B cell (primary cell): ENCODE results near the gene KCNH8. TPM values are rescaled to one million over a fixed set of nuclear protein-coding genes. Genes with fewer than 3 reads are reported as not detected.

Source experiments
- ATAC-seq: fragments of 200-7000 bp; cut with Tn5 transposase; one replicate; pipeline ENCODE4 v1.10.0; 2021; ENCODE audit warnings: low read depth, mild to moderate bottlenecking, moderate number of reproducible peaks, moderate library complexity
- CTCF ChIA-PET: fragments of 350-600 bp; sonication (Branson Sonifier 250); formaldehyde crosslinking; loops from one replicate; lab custom pipeline; 2021; ENCODE audit warnings: antibody characterized with exemption, inconsistent platforms; lab: Charles Lee
- POLR2A ChIA-PET: fragments of 350-600 bp; sonication (Branson Sonifier 250); formaldehyde crosslinking; loops from one replicate; lab custom pipeline; 2021; ENCODE audit warnings: antibody characterized with exemption; lab: Charles Lee
- DNase-seq: peaks from one replicate; pipeline ENCODE4 v3.0.0; 2013
- H2AFZ ChIP-seq: 2 replicates; pipeline ENCODE4 v1.6.1; 2012; ENCODE audit warnings: mild to moderate bottlenecking, low read depth, low read length; ENCODE audit not compliant: insufficient read depth, poor library complexity, severe bottlenecking
- H3K27ac ChIP-seq, 2 donors: 1 replicate in 1 of 2; 2 replicates in 1 of 2; pipeline ENCODE4 v1.5.1; 2012 to 2013; ENCODE audit warnings: low read length in 2 of 2, mild to moderate bottlenecking in 2 of 2, moderate library complexity in 1 of 2
- H3K27me3 ChIP-seq, 4 experiments: fragments of 200-600 bp in 1 of 4; sonication (generic) in 1 of 4; replicated peaks in 1 of 4; 1 replicate in 2 of 4; 2 replicates in 2 of 4; pipeline versions ENCODE4 v1.6.1 to v1.7.0; 2013 to 2016; ENCODE audit warnings: low read length in 3 of 4, mild to moderate bottlenecking in 2 of 4, mixed read lengths in 1 of 4, moderate library complexity in 1 of 4; ENCODE audit not compliant: insufficient read depth in 4 of 4, control insufficient read depth in 3 of 4; ENCODE audit errors: control extremely low read depth in 1 of 4
- H3K36me3 ChIP-seq, 2 experiments: replicated peaks in 1 of 2; 1 replicate in 1 of 2; 2 replicates in 1 of 2; pipeline versions ENCODE4 v1.6.1 to v1.7.1; 2013; ENCODE audit warnings: low read length in 1 of 2; ENCODE audit not compliant: insufficient read depth in 2 of 2, control insufficient read depth in 1 of 2; ENCODE audit errors: control extremely low read depth in 1 of 2, extremely low read depth in 1 of 2
- H3K4me1 ChIP-seq, 2 donors: fragments of 200-600 bp in 1 of 2; sonication (generic) in 1 of 2; 1 replicate in 1 of 2; 2 replicates in 1 of 2; pipeline versions ENCODE4 v1.5.1 to v1.6.1; 2013 to 2017; ENCODE audit warnings: low read length in 2 of 2; ENCODE audit not compliant: control insufficient read depth in 2 of 2, insufficient read depth in 2 of 2
- H3K4me2 ChIP-seq: replicated peaks from 2 replicates; pipeline ENCODE3; 2012; ENCODE audit warnings: mild to moderate bottlenecking, low read depth, low read length; ENCODE audit not compliant: poor library complexity, severe bottlenecking
- H3K4me3 ChIP-seq, 5 experiments: fragments of 200-600 bp in 1 of 5; sonication (generic) in 1 of 5; 1 replicate in 3 of 5; 2 replicates in 2 of 5; pipeline versions ENCODE4 v1.5.1 to v1.7.0; 2011 to 2016; ENCODE audit warnings: low read length in 4 of 5, mild to moderate bottlenecking in 4 of 5, low read depth in 2 of 5, control low read depth in 1 of 5, moderate library complexity in 1 of 5; ENCODE audit not compliant: insufficient read depth in 1 of 5; ENCODE audit errors: control extremely low read depth in 1 of 5, extremely low read depth in 1 of 5
- H3K79me2 ChIP-seq: fragments of 200-600 bp; sonication (generic); one replicate; pipeline ENCODE4 v1.6.0; 2016; ENCODE audit warnings: low read length; ENCODE audit not compliant: control insufficient read depth, insufficient read depth
- H3K9ac ChIP-seq: fragments of 200-600 bp; sonication (generic); 2 replicates; pipeline ENCODE4 v1.6.1; 2017; ENCODE audit warnings: mild to moderate bottlenecking, low read length, moderate library complexity
- H3K9me3 ChIP-seq, 3 donors: one replicate each; pipeline versions ENCODE4 v1.6.1 to v1.7.1; 2013; ENCODE audit warnings: low read length in 2 of 3; ENCODE audit not compliant: control insufficient read depth in 2 of 3, insufficient read depth in 1 of 3; ENCODE audit errors: control extremely low read depth in 1 of 3
- H4K20me1 ChIP-seq: 2 replicates; pipeline ENCODE4 v1.6.0; 2012; ENCODE audit warnings: mild to moderate bottlenecking, low read length; ENCODE audit not compliant: insufficient read depth, control insufficient read depth, poor library complexity, severe bottlenecking
- H3K27ac Mint-ChIP-seq: one replicate; pipeline ENCODE4 v1.8.0; 2021; ENCODE audit warnings: mixed read lengths
- H3K27me3 Mint-ChIP-seq: one replicate; pipeline ENCODE4 v1.8.0; 2021; ENCODE audit warnings: mixed read lengths
- H3K4me1 Mint-ChIP-seq: one replicate; pipeline ENCODE4 v1.8.0; 2021; ENCODE audit warnings: mixed read lengths
- H3K4me3 Mint-ChIP-seq: one replicate; pipeline ENCODE4 v1.8.0; 2021; ENCODE audit warnings: mixed read lengths
- H3K9me3 Mint-ChIP-seq: one replicate; pipeline ENCODE4 v1.8.0; 2022; ENCODE audit warnings: mixed read lengths; ENCODE audit not compliant: insufficient read depth
- CTCF ChIP-seq: fragments of 200-600 bp; IDR thresholded peaks from one replicate; pipeline ENCODE4 v1.8.0; 2022; ENCODE audit warnings: antibody characterized with exemption, mild to moderate bottlenecking
- EZH2 ChIP-seq: IDR thresholded peaks from 2 replicates; pipeline ENCODE4 v1.6.1; 2012; ENCODE audit warnings: borderline replicate concordance, low read depth, mild to moderate bottlenecking, moderate library complexity, low read length; ENCODE audit not compliant: insufficient read depth, poor library complexity, severe bottlenecking
- WGBS: methylation state at CpG from one replicate; pipeline ENCODE4 v1.1.5; 2013; ENCODE audit warnings: missing lambda C conversion rate; ENCODE audit not compliant: insufficient coverage; 5-methylcytosine and 5-hydroxymethylcytosine counted together
- intact Hi-C: fragments of 100-400 bp; cut with micrococcal nuclease; formaldehyde crosslinking; loops from one replicate; pipeline ENCODE4 v1.10.0; 2022
- polyA plus RNA-seq: library from polyadenylated mRNA; depleted of rRNA; stranded (reverse); fragments of >200 nt; gene quantifications from 2 replicates; pipeline ENCODE4 v1.2.3, GENCODE V29; 2012
- total RNA-seq, 2 donors: library from RNA; stranded (reverse); fragments of 120-200 nt in 1 of 2; gene quantifications; 1 replicate in 1 of 2; 2 replicates in 1 of 2; pipeline versions ENCODE4 v1.2.3 to v1.2.4, GENCODE V29; 2013 to 2022

KCNH8 gene
- total and polyA plus RNA-seq, 2 donors (not counting 1 experiment from before 2014, with no cell fraction given) = 4.0 to 12.7 TPM

DNA sequence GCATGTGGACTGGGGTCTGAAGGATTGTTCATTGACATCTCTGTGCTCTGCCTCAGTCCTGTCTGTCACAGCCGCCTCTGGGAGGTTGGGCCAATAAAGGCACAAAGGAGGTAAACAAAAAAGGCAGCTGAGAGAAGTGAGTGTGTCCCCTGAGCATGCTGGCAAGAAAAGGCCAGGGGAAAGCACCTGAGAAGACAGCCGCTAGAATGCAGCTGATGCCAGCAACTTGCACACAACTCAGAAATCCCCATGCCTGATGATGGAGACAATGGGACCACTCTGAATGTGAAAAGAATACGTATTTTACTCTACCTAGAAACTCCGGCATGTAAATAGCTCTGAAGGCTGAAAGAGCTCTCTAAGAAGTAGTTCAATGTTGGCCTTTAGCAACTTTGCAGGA lies 118.7 kb downstream of the KCNH8 start:
- Histone ChIP-seq H3K4me1 (peaks cover under 1 to 9% of the 10 kb centered on the region in 2 donors), H3K4me2 (no peak overlapping the region), H3K27me3 (no peaks in the 10 kb centered on the region), H2AFZ (no peak overlapping the region), H3K27ac (no peak overlapping the region), H3K4me3 (no peak overlapping the region), H3K9me3 (no peaks in the 10 kb centered on the region), H3K79me2 (no peaks in the 10 kb centered on the region), H4K20me1 (no peaks in the 10 kb centered on the region), H3K9ac (no peak overlapping the region), H3K36me3 (no peaks in the 10 kb centered on the region)
- WGBS = 67% methylated on average over 2 of the region's 4 CpGs
- H3K27me3 Mint-ChIP-seq = no peaks in the 10 kb centered on the region
- ATAC-seq = no peak
- TF ChIP-seq EZH2 = no peak
- no peak for TF ChIP-seq CTCF
- H3K4me3 Mint-ChIP-seq = no peak overlapping the region
- H3K4me1 Mint-ChIP-seq = peaks cover 20% of the 10 kb centered on the region
- POLR2A ChIA-PET = no interaction called here
- intact Hi-C loops = no loop called here
- CTCF ChIA-PET = no interaction called here
- H3K27ac Mint-ChIP-seq = no peak overlapping the region
- DNase-seq = no peak
- H3K9me3 Mint-ChIP-seq = no peaks in the 10 kb centered on the region

DNA sequence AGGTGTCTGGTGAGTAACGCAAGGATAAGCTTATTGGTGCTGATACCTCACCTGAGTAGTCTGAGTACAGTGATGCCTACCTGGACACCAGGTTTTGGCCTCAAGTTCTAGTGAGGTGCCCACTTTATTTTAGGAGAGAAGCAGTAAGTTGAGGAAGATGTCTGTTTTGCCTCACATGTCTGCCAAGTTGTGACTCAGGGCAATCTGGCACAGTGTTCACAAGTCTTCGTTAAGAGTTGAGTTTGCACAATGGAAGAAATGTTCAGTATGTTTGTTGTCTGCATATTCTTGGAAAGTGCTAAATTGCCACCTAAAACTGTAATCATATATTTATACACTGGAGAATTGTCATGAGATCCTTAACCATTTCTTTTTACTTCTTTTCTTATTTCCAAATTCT lies 122.2 kb downstream of the KCNH8 start:
- TF ChIP-seq CTCF (no peak), EZH2 (no peak)
- no peak overlapping the region for H3K27ac ChIP-seq
- no peaks in the 10 kb centered on the region for H3K79me2 ChIP-seq
- no peak for ATAC-seq
- H4K20me1 ChIP-seq = no peaks in the 10 kb centered on the region
- H3K9me3 Mint-ChIP-seq = no peaks in the 10 kb centered on the region
- no peak for DNase-seq
- H3K4me2 ChIP-seq = no peak overlapping the region
- no peak overlapping the region for H3K27ac Mint-ChIP-seq
- no peak overlapping the region for H3K9ac ChIP-seq
- CTCF ChIA-PET = no interaction called here
- H3K27me3 Mint-ChIP-seq = no peaks in the 10 kb centered on the region
- no peak overlapping the region for H2AFZ ChIP-seq
- H3K4me3 ChIP-seq = no peak overlapping the region
- intact Hi-C loops = no loop called here
- 100% methylated on average over 1 of the region's 2 CpGs for WGBS
- POLR2A ChIA-PET = no interaction called here
- H3K36me3 ChIP-seq = no peaks in the 10 kb centered on the region
- peaks cover 0 to 6% of the 10 kb centered on the region in 2 donors for H3K4me1 ChIP-seq
- H3K4me3 Mint-ChIP-seq = no peak overlapping the region
- peaks cover 10% of the 10 kb centered on the region for H3K4me1 Mint-ChIP-seq
- no peaks in the 10 kb centered on the region for H3K27me3 ChIP-seq
- no peaks in the 10 kb centered on the region for H3K9me3 ChIP-seq
